HUES64 (cell line): Measurements from ENCODE around the gene PALM2AKAP2. TPM values are rescaled to one million over a fixed set of nuclear protein-coding genes. Genes with fewer than 3 reads are reported as not detected.
A peak's percentile ranks its signal among the peaks of the same experiment; 100 is the strongest.

Experiments
- H3K27ac ChIP-seq: 2 replicates; pipeline ENCODE4 v1.7.0; 2013; ENCODE audit warnings: low read depth, low read length, inconsistent platforms
- H3K27me3 ChIP-seq: 2 replicates; pipeline ENCODE4 v1.6.1; 2013; ENCODE audit warnings: mild to moderate bottlenecking, low read length; ENCODE audit not compliant: insufficient read depth
- H3K36me3 ChIP-seq: 2 replicates; pipeline ENCODE4 v1.6.1; 2013; ENCODE audit warnings: mild to moderate bottlenecking, low read length; ENCODE audit not compliant: insufficient read depth
- H3K4me1 ChIP-seq: 2 replicates; pipeline ENCODE4 v1.6.1; 2013; ENCODE audit warnings: mild to moderate bottlenecking, low read length, moderate library complexity; ENCODE audit not compliant: insufficient read depth
- H3K4me3 ChIP-seq: 2 replicates; pipeline ENCODE4 v1.5.1; 2013; ENCODE audit warnings: mild to moderate bottlenecking, low read length, moderate library complexity
- H3K9ac ChIP-seq: 2 replicates; pipeline ENCODE4 v1.6.1; 2013; ENCODE audit warnings: mild to moderate bottlenecking, low read depth, low read length
- H3K9me3 ChIP-seq: 2 replicates; pipeline ENCODE4 v1.6.1; 2013; ENCODE audit warnings: low read depth, low read length; ENCODE audit not compliant: insufficient read depth
- WGBS: fragments of 150-250, 120-280 bp; methylation state at CpG from one replicate; pipeline ENCODE4 v1.1.7; 2013; ENCODE audit warnings: missing lambda C conversion rate; 5-methylcytosine and 5-hydroxymethylcytosine counted together
- polyA plus RNA-seq, 2 experiments: library from polyadenylated mRNA; stranded (reverse); fragments of 50-300 nt; gene quantifications; one replicate each; pipeline ENCODE4 v1.2.3, GENCODE V29; 2013

PALM2AKAP2 gene
- polyA plus RNA-seq (2013, experiment 1 of 2) = 4.3 TPM
- 6.6 TPM for polyA plus RNA-seq (2013, experiment 2 of 2)

DNA sequence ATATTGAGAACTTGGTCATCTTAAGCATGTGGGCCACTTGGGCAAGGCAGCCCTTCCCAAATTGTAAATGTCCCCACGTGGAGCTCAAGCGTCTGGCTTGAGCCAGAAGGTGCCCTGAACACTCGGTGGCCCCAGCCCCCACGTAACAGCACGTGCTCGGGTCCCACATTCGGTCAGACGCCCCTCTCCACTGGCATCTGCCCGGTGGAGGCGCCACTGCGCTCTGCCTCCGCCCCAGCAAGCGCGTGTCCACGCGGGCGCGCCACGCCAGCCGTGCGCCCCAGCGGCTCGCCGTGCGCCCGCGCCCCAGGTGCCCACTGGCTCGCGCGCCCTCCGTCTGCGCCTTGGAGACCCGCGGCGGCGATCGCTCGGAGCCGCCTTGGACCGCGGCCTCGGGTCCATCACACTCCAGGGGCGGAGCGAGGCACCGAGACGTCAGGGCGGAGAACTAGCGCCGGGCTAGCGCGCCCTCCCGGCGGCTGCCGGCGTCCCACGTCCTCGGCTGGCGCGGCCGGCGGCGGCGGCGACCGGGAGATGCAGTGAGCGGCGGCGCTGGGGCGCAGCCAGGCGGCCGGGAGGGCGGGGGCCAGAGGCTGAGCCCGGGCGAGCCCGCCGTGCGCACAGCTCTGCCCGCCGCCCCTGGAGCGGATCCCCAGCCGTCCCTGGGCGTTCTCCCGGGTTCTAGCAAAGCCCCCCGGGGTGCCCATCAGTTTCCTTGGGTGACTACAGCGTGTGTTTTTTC is at the start of gene PALM2AKAP2:
Gene PALM2AKAP2 (plus strand): TSS at position 488 of the 742 bp plus-strand sequence. CDS start 291 bp downstream, outside the sequence.
- Histone ChIP-seq H3K27me3 (peaks cover 24% of the 10 kb centered on the region), H3K4me3 (peak within 1 kb of the TSS; percentile 85), H3K4me1 (peaks cover 10% of the 10 kb centered on the region; the same call in 1 of the 2 replicates), H3K9me3 (no peaks in the 10 kb centered on the region), H3K9ac (peak within 1 kb of the TSS; percentile 70), H3K36me3 (no peaks in the 10 kb centered on the region), H3K27ac (peak within 1 kb of the TSS; percentile 37; the same call in 1 of the 2 replicates)
- WGBS = under 1% methylated on average over 85 of the region's 85 CpGs

DNA sequence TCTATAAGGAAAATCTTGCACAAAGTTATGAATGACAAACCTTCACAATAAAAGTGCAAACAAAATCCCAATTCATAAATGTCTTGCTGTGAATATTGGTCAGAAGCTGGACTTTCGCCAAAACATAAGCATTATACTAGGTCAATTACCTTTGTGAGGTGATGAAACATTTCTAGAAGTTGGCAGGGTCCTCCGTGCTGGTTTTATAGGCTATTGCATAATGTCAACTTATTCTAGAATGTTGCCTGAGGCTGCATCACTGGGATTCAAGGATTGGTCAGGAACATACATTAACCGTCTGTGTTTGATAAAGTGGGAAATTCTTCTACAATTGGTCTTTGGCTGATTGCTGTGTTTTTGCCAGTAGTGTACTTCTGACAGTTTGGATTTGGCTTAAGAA is 49.8 kb upstream of the PALM2AKAP2 start:
- WGBS = 88% methylated on average over 3 of the region's 3 CpGs
- H3K4me1 ChIP-seq = 0 out of 2 replicates have a peak, but pooled peaks cover 3% of the 10 kb centered on the region
- H3K36me3 ChIP-seq = no peaks in the 10 kb centered on the region
- H3K27me3 ChIP-seq = no peaks in the 10 kb centered on the region
- no peak overlapping the region for H3K27ac ChIP-seq
- no peaks in the 10 kb centered on the region for H3K9me3 ChIP-seq
- H3K9ac ChIP-seq = no peak overlapping the region
- no peak overlapping the region for H3K4me3 ChIP-seq

DNA sequence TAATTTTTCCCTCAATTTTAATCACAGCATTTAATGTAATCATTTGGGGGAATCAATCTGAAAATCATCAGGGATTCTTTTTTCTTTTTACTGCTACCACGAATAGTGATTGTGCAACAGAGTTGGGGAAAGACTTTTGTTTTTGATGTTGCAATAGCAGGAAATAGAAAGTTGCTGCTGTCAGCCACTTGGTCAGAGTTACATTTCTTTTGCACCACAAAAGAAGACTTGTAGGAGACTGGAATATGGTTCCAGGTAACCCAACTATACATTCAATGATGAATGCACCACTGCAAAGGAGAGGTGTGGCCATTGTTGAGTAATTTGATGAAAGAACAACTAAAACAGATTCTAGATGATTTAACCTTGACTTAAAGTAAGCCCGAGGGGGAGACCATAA is 46.3 kb upstream of the PALM2AKAP2 start:
- H3K9me3 ChIP-seq = no peaks in the 10 kb centered on the region
- H3K9ac ChIP-seq = no peak overlapping the region
- no peak overlapping the region for H3K27ac ChIP-seq
- H3K4me3 ChIP-seq = no peak overlapping the region
- WGBS = 94% methylated on average over 2 of the region's 2 CpGs
- no peaks in the 10 kb centered on the region for H3K36me3 ChIP-seq
- H3K4me1 ChIP-seq = 0 out of 2 replicates have a peak, but pooled peaks cover 3% of the 10 kb centered on the region
- H3K27me3 ChIP-seq = no peaks in the 10 kb centered on the region

- Histone ChIP-seq H3K9me3 (no peaks in the 10 kb centered on the region), H3K27me3 (no peaks in the 10 kb centered on the region), H3K36me3 (no peaks in the 10 kb centered on the region), H3K4me3 (no peak overlapping the region), H3K4me1 (0 out of 2 replicates have a peak, but pooled peaks cover 3% of the 10 kb centered on the region), H3K9ac (no peak overlapping the region), H3K27ac (no peak overlapping the region)
- WGBS = 80% methylated on average over 2 of the region's 2 CpGs
Observed at GRCh38 chr9:109734814-109735213, 45.2 kb upstream of the PALM2AKAP2 start.

DNA sequence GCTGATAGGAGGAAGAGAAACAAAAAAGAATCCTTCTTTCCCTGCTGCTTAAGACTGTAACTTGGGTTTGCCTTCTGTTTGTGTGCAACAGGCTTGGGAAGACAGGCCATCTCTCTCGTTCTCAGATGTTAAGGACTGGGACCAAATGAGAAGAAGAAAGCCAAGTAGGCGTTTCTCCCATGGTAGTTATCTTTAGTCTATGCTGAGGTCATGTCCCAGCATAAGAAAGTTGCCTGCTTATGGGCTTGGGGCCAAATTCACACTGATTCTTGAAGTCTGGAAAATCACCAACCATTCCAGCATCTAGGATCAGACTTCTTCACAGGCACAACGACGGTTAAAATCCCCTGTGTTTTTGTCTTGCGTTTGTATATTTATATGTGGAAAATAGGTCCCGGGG is 44.2 kb upstream of the PALM2AKAP2 start:
- Histone ChIP-seq H3K9ac (no peak overlapping the region), H3K9me3 (no peaks in the 10 kb centered on the region), H3K4me1 (0 out of 2 replicates have a peak, but pooled peaks cover 1% of the 10 kb centered on the region), H3K4me3 (no peak overlapping the region), H3K36me3 (no peaks in the 10 kb centered on the region), H3K27me3 (no peaks in the 10 kb centered on the region), H3K27ac (no peak overlapping the region)
- 88% methylated on average over 4 of the region's 6 CpGs for WGBS

GRCh38 chr9:109737295-109737694 is 42.7 kb upstream of the PALM2AKAP2 start:
- no peak overlapping the region for H3K4me3 ChIP-seq
- no peak overlapping the region for H3K27ac ChIP-seq
- 91% methylated on average over 1 of the region's 1 CpG for WGBS
- peaks cover 2% of the 10 kb centered on the region; the same call in 1 of the 2 replicates for H3K4me1 ChIP-seq
- no peaks in the 10 kb centered on the region for H3K36me3 ChIP-seq
- no peaks in the 10 kb centered on the region for H3K27me3 ChIP-seq
- H3K9me3 ChIP-seq = no peaks in the 10 kb centered on the region
- H3K9ac ChIP-seq = no peak overlapping the region

DNA sequence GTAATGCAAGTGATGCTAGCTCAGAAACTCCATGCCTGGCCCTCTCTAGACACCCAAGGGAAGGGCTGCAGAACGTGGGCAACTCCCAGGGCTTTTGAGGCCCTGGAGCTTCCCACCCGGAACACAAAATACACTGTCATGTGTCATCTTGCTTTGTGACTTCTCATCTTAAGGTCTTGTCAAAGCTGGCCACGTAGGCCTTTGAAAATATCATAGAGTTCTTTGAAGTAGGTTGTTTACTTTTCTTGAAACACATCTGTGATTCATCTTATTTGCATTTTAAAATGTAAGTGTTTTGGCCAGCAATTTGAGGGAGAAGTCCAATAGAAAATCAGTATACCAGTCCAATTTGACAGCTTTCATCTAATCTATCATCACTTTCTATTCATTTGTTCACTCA is 40.2 kb upstream of the PALM2AKAP2 start:
- Histone ChIP-seq H3K4me1 (peaks cover 14% of the 10 kb centered on the region), H3K4me3 (no peak overlapping the region), H3K9me3 (no peaks in the 10 kb centered on the region), H3K27me3 (no peaks in the 10 kb centered on the region), H3K36me3 (no peaks in the 10 kb centered on the region), H3K9ac (no peak overlapping the region), H3K27ac (no peak overlapping the region)
- WGBS = 85% methylated on average over 3 of the region's 3 CpGs

GRCh38 chr9:109742776-109743348 is 37.1 kb upstream of the PALM2AKAP2 start:
- peaks cover 25% of the 10 kb centered on the region for H3K4me1 ChIP-seq
- no peak overlapping the region for H3K9ac ChIP-seq
- 86% methylated on average over 2 of the region's 2 CpGs for WGBS
- no peaks in the 10 kb centered on the region for H3K27me3 ChIP-seq
- H3K27ac ChIP-seq = peak overlapping the region; percentile 49; the same call in 1 of the 2 replicates
- H3K9me3 ChIP-seq = no peaks in the 10 kb centered on the region
- no peak overlapping the region for H3K4me3 ChIP-seq
- no peaks in the 10 kb centered on the region for H3K36me3 ChIP-seq

DNA sequence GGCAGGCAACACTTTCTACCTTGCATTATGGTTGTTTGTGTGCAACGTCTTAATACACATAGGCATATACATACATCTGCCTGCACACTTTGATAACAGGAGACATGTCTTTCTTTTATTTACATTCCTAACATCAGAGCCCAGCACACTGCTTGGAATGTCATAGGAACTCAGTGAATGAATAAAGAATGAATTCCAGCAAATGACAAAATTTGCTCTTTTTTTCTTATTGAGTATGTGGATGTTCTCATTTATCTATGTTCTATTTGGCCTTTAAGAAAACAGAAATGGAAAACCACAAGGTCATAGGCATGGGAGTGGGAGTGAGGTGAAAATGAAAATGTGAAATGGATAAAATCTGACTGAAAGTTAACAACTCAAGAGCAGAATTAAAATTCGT is 36.3 kb upstream of the PALM2AKAP2 start:
- Histone ChIP-seq H3K4me1 (peaks cover 25% of the 10 kb centered on the region), H3K4me3 (no peak overlapping the region), H3K36me3 (no peaks in the 10 kb centered on the region), H3K27me3 (no peaks in the 10 kb centered on the region), H3K27ac (no peak overlapping the region), H3K9ac (no peak overlapping the region), H3K9me3 (no peaks in the 10 kb centered on the region)
- WGBS = 33% methylated on average over 1 of the region's 2 CpGs

DNA sequence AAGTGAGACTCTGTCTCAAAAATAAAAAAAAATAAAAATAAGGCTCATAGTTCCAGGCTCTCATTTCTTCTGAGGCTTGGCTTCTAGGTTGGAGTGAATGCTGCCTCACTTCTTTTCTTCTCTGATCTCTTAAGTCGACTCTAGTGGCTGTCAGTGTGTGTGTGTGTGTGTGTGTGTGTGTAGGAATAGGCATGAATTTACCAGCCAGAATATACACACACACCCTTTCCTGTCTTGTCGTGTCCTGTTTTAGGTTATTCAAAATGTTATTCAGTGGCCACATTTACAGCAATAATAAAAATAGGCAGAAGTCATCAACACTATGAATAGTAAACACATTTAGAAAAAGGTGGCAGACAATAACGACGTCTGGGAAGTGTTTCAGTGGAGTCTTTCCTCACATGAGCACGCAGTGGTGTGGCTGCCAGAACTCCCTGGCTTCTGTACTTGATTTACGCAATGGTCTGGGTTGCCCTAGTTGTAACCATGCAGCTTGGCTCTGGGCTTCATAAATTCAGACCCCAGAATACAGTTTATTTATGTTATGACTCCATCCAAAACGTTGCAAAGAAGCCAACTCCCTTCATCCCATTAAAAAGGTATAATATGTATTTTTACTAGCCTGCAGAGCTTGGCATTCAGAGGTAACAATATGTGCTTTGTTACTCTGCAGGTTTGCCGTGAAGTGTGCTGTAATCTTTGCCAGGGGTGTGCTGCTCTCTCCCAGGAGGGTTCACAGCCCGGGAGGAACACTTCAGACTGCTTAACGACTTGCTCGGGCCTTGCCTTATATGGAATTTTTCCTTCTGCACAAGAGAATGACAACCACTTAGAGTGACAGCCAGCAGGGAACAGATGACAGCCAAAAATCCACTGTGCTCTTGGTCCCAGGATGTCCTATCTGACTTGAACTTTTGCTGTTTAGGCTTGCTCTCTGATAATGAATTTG is 34.4 kb upstream of the PALM2AKAP2 start:
- H3K36me3 ChIP-seq = no peaks in the 10 kb centered on the region

More for the DNA sequence above, 34.4 kb upstream of the PALM2AKAP2 start:
- no peaks in the 10 kb centered on the region for H3K27me3 ChIP-seq
- 62% methylated on average over 9 of the region's 11 CpGs for WGBS
- H3K4me1 ChIP-seq = peaks cover 27% of the 10 kb centered on the region
- peak overlapping the region; percentile 51 for H3K27ac ChIP-seq
- H3K4me3 ChIP-seq = no peak overlapping the region
- no peaks in the 10 kb centered on the region for H3K9me3 ChIP-seq
- peak overlapping the region; percentile 39; the same call in 1 of the 2 replicates for H3K9ac ChIP-seq
